Type B pancreatic cell (in vitro differentiated cells): ENCODE results near the gene GJC1. TPM values are rescaled to one million over a fixed set of nuclear protein-coding genes. Genes with fewer than 3 reads are reported as not detected.

Source experiments
- DNase-seq: peaks from one replicate; pipeline ENCODE4 v3.0.0; 2021; ENCODE audit warnings: mixed read lengths; ENCODE audit not compliant: unreplicated experiment; ENCODE audit errors: extremely low spot score
- H3K27ac Mint-ChIP-seq: 2 replicates; pipeline ENCODE4 v1.8.0; 2021; ENCODE audit warnings: mild to moderate bottlenecking, mixed read lengths
- H3K27me3 Mint-ChIP-seq: 2 replicates; pipeline ENCODE4 v1.8.0; 2021; ENCODE audit warnings: mixed read lengths
- H3K36me3 Mint-ChIP-seq: 2 replicates; pipeline ENCODE4 v1.8.0; 2021; ENCODE audit warnings: mixed read lengths
- H3K4me1 Mint-ChIP-seq: one replicate; pipeline ENCODE4 v1.8.0; 2021; ENCODE audit warnings: mixed read lengths; ENCODE audit not compliant: unreplicated experiment
- H3K4me3 Mint-ChIP-seq: 2 replicates; pipeline ENCODE4 v1.8.0; 2021; ENCODE audit warnings: mild to moderate bottlenecking, mixed read lengths
- H3K9me3 Mint-ChIP-seq: 2 replicates; pipeline ENCODE4 v1.8.0; 2021; ENCODE audit warnings: mixed read lengths
- CTCF ChIP-seq: fragments of 200-600 bp; sonication (generic); conservative IDR thresholded peaks from 2 replicates; pipeline ENCODE4 v1.5.0; 2021; ENCODE audit warnings: antibody characterized with exemption, mild to moderate bottlenecking
- total RNA-seq: library from RNA; stranded (reverse); gene quantifications from 2 replicates; pipeline ENCODE4 v1.2.1, GENCODE V29; 2021; ENCODE audit warnings: low replicate concordance

Gene GJC1
- total RNA-seq, 1 donor from 2014 or later: 62.6 TPM

GRCh38 chr17:44807817-44808155, 22.3 kb downstream of the GJC1 start:
- Mint-ChIP-seq H3K36me3 (peaks cover 10% of the 10 kb centered on the region), H3K9me3 (no peaks in the 10 kb centered on the region), H3K27ac (no peak overlapping the region), H3K4me3 (no peak overlapping the region), H3K4me1 (peaks cover 4% of the 10 kb centered on the region), H3K27me3 (no peaks in the 10 kb centered on the region)
- TF ChIP-seq CTCF: no peak
- DNase-seq: no peak

GRCh38 chr17:44807093-44807816, 22.8 kb downstream of the GJC1 start:
- no peak for DNase-seq
- no peaks in the 10 kb centered on the region for H3K27me3 Mint-ChIP-seq
- no peak overlapping the region for H3K27ac Mint-ChIP-seq
- TF ChIP-seq CTCF: no peak
- H3K4me1 Mint-ChIP-seq: peaks cover 4% of the 10 kb centered on the region
- no peak overlapping the region for H3K4me3 Mint-ChIP-seq
- H3K9me3 Mint-ChIP-seq: no peaks in the 10 kb centered on the region
- peaks cover 10% of the 10 kb centered on the region for H3K36me3 Mint-ChIP-seq

GRCh38 chr17:44804302-44805089, 25.6 kb downstream of the GJC1 start:
- Mint-ChIP-seq H3K4me1 (peaks cover 4% of the 10 kb centered on the region), H3K9me3 (no peaks in the 10 kb centered on the region), H3K36me3 (peaks cover 10% of the 10 kb centered on the region), H3K27ac (no peak overlapping the region), H3K27me3 (no peaks in the 10 kb centered on the region), H3K4me3 (no peak overlapping the region)
- no peak for TF ChIP-seq CTCF
- no peak for DNase-seq

GRCh38 chr17:44801880-44802279, 28.2 kb downstream of the GJC1 start:
- no peaks in the 10 kb centered on the region for H3K27me3 Mint-ChIP-seq
- peaks cover 10% of the 10 kb centered on the region for H3K36me3 Mint-ChIP-seq
- DNase-seq: no peak
- no peak overlapping the region for H3K4me3 Mint-ChIP-seq
- H3K27ac Mint-ChIP-seq: no peak overlapping the region
- H3K4me1 Mint-ChIP-seq: peaks cover 4% of the 10 kb centered on the region
- H3K9me3 Mint-ChIP-seq: no peaks in the 10 kb centered on the region
- no peak for TF ChIP-seq CTCF

- no peaks in the 10 kb centered on the region for H3K27me3 Mint-ChIP-seq
- no peak for DNase-seq
- no peaks in the 10 kb centered on the region for H3K9me3 Mint-ChIP-seq
- no peak for TF ChIP-seq CTCF
- no peak overlapping the region for H3K27ac Mint-ChIP-seq
- peaks cover 11% of the 10 kb centered on the region for H3K4me1 Mint-ChIP-seq
- H3K4me3 Mint-ChIP-seq: no peak overlapping the region
- H3K36me3 Mint-ChIP-seq: no peaks in the 10 kb centered on the region
Observed at GRCh38 chr17:44798356-44798755, 31.7 kb downstream of the GJC1 start.
